ENCODE results near the gene BPGM.

BPGM gene

DNA sequence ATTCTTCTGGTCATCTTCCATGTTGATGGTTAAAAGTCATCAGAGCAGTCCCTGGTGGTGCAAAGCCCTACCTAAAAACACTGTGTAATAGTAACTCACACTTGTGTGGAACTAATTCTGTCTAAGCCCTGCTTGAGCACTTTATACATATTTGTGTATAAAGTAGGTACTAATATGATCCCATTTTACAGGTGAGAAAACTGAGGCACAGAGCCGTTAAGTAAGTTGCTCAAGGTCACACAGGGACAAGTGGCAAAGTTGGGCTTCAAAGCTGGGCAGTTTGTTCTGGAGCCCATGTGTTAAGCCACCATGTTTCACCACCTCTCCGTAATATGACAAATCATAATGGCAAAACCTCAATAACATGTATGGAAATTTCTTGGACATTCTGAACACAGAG lies 48.1 kb downstream of the BPGM start:
- no peak for DNase-seq (ENCODE audit: low read depth)
- no peak overlapping the region for H3K4me3 ChIP-seq (ENCODE audit: low read length)
- TF ChIP-seq, protein P1, sequence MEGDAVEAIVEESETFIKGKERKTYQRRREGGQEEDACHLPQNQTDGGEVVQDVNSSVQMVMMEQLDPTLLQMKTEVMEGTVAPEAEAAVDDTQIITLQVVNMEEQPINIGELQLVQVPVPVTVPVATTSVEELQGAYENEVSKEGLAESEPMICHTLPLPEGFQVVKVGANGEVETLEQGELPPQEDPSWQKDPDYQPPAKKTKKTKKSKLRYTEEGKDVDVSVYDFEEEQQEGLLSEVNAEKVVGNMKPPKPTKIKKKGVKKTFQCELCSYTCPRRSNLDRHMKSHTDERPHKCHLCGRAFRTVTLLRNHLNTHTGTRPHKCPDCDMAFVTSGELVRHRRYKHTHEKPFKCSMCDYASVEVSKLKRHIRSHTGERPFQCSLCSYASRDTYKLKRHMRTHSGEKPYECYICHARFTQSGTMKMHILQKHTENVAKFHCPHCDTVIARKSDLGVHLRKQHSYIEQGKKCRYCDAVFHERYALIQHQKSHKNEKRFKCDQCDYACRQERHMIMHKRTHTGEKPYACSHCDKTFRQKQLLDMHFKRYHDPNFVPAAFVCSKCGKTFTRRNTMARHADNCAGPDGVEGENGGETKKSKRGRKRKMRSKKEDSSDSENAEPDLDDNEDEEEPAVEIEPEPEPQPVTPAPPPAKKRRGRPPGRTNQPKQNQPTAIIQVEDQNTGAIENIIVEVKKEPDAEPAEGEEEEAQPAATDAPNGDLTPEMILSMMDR (conservative IDR thresholded peaks at IDR 0.05; ENCODE audit: low read depth, low read length) = no peak

DNA sequence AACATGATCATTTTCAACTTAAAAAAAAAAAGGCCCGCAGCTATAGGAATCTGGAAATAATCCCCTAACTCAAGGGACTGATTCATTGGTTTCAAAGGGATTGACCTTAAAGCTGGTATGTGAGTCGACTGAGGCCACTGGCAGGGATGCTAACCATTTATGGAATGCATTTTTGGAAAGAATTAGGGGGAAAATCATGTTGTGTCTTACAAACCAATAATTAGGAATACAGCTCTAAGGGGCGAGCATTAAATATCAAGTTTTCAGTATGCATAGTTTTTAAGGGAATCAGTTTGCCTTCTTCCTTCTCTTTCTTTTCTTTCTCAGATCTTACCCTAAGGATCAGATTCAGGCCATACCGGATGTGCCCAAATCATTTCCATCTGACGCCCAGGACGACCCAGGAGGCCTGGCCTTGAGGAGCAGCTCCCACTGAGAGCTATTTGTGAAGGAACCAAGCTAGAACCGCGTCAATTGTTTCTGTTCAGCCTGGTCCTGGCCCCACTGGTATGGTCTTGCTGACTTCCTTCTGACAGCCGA lies 48.7 kb downstream of the BPGM start:
- no peak overlapping the region for H3K4me3 ChIP-seq (ENCODE audit: low read length)
- no peak for DNase-seq (ENCODE audit: low read depth)
- TF ChIP-seq, protein P1 (conservative IDR thresholded peaks at IDR 0.05; ENCODE audit: low read depth, low read length) = no peak

GRCh38 chr7:134696261-134696660 lies 49.6 kb downstream of the BPGM start:
- TF ChIP-seq, protein P1 (conservative IDR thresholded peaks at IDR 0.05; ENCODE audit: low read depth, low read length) = no peak
- no peak for DNase-seq (ENCODE audit: low read depth)
- H3K4me3 ChIP-seq (ENCODE audit: low read length) = no peak overlapping the region

DNA sequence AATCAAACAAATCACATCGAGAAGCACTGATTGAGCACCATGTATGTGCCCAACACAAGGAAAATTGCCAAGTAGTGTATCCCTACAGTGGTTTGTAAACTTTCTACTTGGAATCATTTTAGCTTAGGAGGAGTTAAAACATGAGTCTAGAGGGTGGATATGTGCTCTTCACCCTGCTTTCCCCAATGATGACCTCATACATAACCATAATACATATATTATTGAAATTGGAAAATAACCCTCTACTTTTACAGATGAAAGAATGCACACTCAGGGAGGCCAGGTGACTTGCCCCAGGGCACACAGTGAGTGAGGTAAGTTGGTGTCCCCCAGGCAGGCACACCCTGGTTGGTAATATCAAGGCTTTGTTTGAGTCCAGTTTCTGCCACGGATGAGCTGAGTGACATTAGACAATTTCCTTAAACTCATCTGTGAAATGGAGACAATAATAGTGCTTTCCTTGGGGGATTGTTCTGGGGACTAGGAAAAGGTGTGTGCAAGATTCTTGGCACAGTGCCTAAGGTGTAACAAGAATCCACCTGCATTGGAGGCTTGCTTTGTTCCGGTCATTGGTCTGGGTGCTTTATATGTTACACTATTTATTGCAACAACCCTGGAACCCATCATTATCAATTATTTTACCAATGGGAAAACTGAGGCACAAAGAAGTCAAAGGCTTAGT lies 50.7 kb downstream of the BPGM start:
- DNase-seq (ENCODE audit: low read depth) = no peak
- H3K4me3 ChIP-seq (ENCODE audit: low read length) = no peak overlapping the region
- TF ChIP-seq, protein P1 (conservative IDR thresholded peaks at IDR 0.05; ENCODE audit: low read depth, low read length) = no peak

GRCh38 chr7:134698481-134698880 lies 51.8 kb downstream of the BPGM start:
- no peak for DNase-seq (ENCODE audit: low read depth)
- no peak overlapping the region for H3K4me3 ChIP-seq (ENCODE audit: low read length)
- TF ChIP-seq, protein P1 (conservative IDR thresholded peaks at IDR 0.05; ENCODE audit: low read depth, low read length) = no peak

- no peak overlapping the region for H3K4me3 ChIP-seq (ENCODE audit: low read length)
- DNase-seq (ENCODE audit: low read depth) = no peak
- TF ChIP-seq, protein P1 (conservative IDR thresholded peaks at IDR 0.05; ENCODE audit: low read depth, low read length) = no peak
These were observed 52.6 kb downstream of the BPGM start for GRCh38 chr7:134699021-134699818.

Data from retinal pigment epithelial cell (primary cell).